ENCODE measurements around the gene ALK.

Gene ALK

GRCh38 chr2:29261003-29261402, 660.4 kb downstream of the ALK start:
- CTCF ChIA-PET, result interaction anchor here (0.6 kb wide), 1 partner anchor 64 kb away, joined by 4 read pairs; no protein-coding TSS in a partner anchor
- Histone ChIP-seq H3K4me1 (ENCODE audit: control insufficient read depth, insufficient read depth, low read length) (peaks cover 5% of the 10 kb centered on the region), H3K36me3 (ENCODE audit: control insufficient read depth in 2 of 2, insufficient read depth in 1 of 2, low read length in 2 of 2) (no peaks in the 10 kb centered on the region), H3K4me3 (ENCODE audit: low read depth, low read length) (no peak overlapping the region), H3K9me3 (ENCODE audit: control insufficient read depth, insufficient read depth, low read depth, low read length) (no peaks in the 10 kb centered on the region), H3K27ac (ENCODE audit: extremely low read depth, low read depth, low read length) (no peak overlapping the region)
- TF ChIP-seq ZNF10 (tag by site-specific recombination; IDR thresholded peaks at IDR 0.05) (no peak), ZNF37A (tag by site-specific recombination; IDR thresholded peaks at IDR 0.05) (no peak), ZNF555 (tag by site-specific recombination; conservative IDR thresholded peaks at IDR 0.05) (no peak), ZNF426 (tag by site-specific recombination; IDR thresholded peaks at IDR 0.05) (no peak), YY2 (tag by site-specific recombination; IDR thresholded peaks at IDR 0.05) (no peak), ELK4 (IDR thresholded peaks at IDR 0.05; ENCODE audit: borderline replicate concordance, low read depth, low read length) (no peak), ZNF768 (tag by site-specific recombination; IDR thresholded peaks at IDR 0.05) (no peak), KLF16 (tag by site-specific recombination; IDR thresholded peaks at IDR 0.05) (no peak), ZNF660 (tag by site-specific recombination; IDR thresholded peaks at IDR 0.05) (no peak), ZSCAN18 (tag by site-specific recombination; IDR thresholded peaks at IDR 0.05) (no peak), BCL11A (tag by site-specific recombination; IDR thresholded peaks at IDR 0.05; ENCODE audit: low read depth) (no peak), ZBTB26 (tag by site-specific recombination; optimal IDR thresholded peaks at IDR 0.05) (no peak), ZNF677 (tag by site-specific recombination; IDR thresholded peaks at IDR 0.05) (no peak), KLF8 (tag by site-specific recombination; IDR thresholded peaks at IDR 0.05) (no peak), ZBTB17 (tag by site-specific recombination; IDR thresholded peaks at IDR 0.05) (no peak), ZNF639 (tag by site-specific recombination; IDR thresholded peaks at IDR 0.05) (no peak)
- POLR2A ChIA-PET, result no interaction called here

GRCh38 chr2:29260142-29260772, 661.1 kb downstream of the ALK start:
- no peak overlapping the region for H3K4me3 ChIP-seq (ENCODE audit: low read depth, low read length)
- H3K27ac ChIP-seq (ENCODE audit: extremely low read depth, low read depth, low read length), result no peak overlapping the region
- H3K4me1 ChIP-seq (ENCODE audit: control insufficient read depth, insufficient read depth, low read length), result peaks cover 5% of the 10 kb centered on the region
- CTCF ChIA-PET, result interaction anchor here (0.6 to 1.8 kb wide), 6 partner anchors 7 to 742 kb away, joined by 3 to 8 read pairs (median 4); no protein-coding TSS in a partner anchor
- H3K9me3 ChIP-seq (ENCODE audit: control insufficient read depth, insufficient read depth, low read depth, low read length), result no peaks in the 10 kb centered on the region
- no peaks in the 10 kb centered on the region for H3K36me3 ChIP-seq (ENCODE audit: control insufficient read depth in 2 of 2, insufficient read depth in 1 of 2, low read length in 2 of 2)
- no peak for TF ChIP-seq ZNF571 (tag by site-specific recombination; IDR thresholded peaks at IDR 0.05)
- no peak for TF ChIP-seq ZNF473 (tag by site-specific recombination; IDR thresholded peaks at IDR 0.05)
- TF ChIP-seq ZNF350 (tag by site-specific recombination; IDR thresholded peaks at IDR 0.05), result no peak
- no peak for TF ChIP-seq ZNF324 (tag by site-specific recombination; IDR thresholded peaks at IDR 0.05)
- POLR2A ChIA-PET, result no interaction called here

All from HEK293 (cell line).